Measurements from ENCODE around the gene GPC4. TPM values are rescaled to one million over a fixed set of nuclear protein-coding genes. Genes with fewer than 3 reads are reported as not detected.

GPC4 gene
- polyA plus RNA-seq, 1 donor from 2014 or later = 1.2 TPM

GRCh38 chrX:133454924-133455323 lies 39.6 kb upstream of the GPC4 start:
- Histone ChIP-seq H3K36me3 (ENCODE audit: insufficient read depth, low read length) (no peaks in the 10 kb centered on the region), H3K4me2 (ENCODE audit: low read length) (no peak overlapping the region), H3K27ac (ENCODE audit: low read length) (no peak overlapping the region), H3K9me2 (ENCODE audit: insufficient read depth, low read length) (no peaks in the 10 kb centered on the region), H3K4me3 (ENCODE audit: low read length) (no peak overlapping the region), H3K9ac (ENCODE audit: low read length) (no peak overlapping the region), H3K27me3 (ENCODE audit: insufficient read depth, low read depth, low read length) (no peaks in the 10 kb centered on the region), H3K79me2 (replicated peaks; ENCODE audit: insufficient read depth, low read length) (no peaks in the 10 kb centered on the region), H4K20me1 (ENCODE audit: insufficient read depth) (no peaks in the 10 kb centered on the region), H3K9me3 (ENCODE audit: low read length) (no peaks in the 10 kb centered on the region), H3F3A (ENCODE audit: insufficient read depth, low read length, poor library complexity, severe bottlenecking) (no peaks in the 10 kb centered on the region), H2AFZ (ENCODE audit: low read depth, low read length) (no peak overlapping the region)
- TF ChIP-seq, protein P1, sequence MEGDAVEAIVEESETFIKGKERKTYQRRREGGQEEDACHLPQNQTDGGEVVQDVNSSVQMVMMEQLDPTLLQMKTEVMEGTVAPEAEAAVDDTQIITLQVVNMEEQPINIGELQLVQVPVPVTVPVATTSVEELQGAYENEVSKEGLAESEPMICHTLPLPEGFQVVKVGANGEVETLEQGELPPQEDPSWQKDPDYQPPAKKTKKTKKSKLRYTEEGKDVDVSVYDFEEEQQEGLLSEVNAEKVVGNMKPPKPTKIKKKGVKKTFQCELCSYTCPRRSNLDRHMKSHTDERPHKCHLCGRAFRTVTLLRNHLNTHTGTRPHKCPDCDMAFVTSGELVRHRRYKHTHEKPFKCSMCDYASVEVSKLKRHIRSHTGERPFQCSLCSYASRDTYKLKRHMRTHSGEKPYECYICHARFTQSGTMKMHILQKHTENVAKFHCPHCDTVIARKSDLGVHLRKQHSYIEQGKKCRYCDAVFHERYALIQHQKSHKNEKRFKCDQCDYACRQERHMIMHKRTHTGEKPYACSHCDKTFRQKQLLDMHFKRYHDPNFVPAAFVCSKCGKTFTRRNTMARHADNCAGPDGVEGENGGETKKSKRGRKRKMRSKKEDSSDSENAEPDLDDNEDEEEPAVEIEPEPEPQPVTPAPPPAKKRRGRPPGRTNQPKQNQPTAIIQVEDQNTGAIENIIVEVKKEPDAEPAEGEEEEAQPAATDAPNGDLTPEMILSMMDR (IDR thresholded peaks at IDR 0.05; ENCODE audit: poor library complexity, severe bottlenecking) = no peak
- TF ChIP-seq MXI1 (conservative IDR thresholded peaks at IDR 0.05; ENCODE audit: poor library complexity, severe bottlenecking) (no peak), EP300 (conservative IDR thresholded peaks at IDR 0.05; ENCODE audit: poor library complexity, severe bottlenecking) (no peak)

DNA sequence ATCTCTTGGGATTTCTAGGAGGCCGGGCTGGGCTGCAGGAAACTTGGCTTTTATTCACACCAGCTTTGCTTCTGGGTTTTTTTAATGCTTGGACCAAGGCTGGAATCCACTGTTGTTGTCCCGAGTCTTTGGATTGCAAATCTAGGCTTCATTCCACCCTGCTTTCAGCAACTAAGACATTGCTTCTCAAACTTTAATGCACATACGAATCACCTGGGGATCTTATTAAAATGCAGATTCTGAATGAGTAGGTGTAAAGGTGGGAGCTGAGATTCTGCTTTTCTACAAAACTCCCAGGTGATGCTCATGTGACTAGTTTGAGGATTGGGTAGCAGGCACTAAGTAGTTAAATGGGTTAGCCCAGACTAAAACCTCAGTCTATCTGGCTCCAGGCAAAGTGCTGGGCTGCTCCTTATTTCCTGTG lies 39.2 kb upstream of the GPC4 start:
- no peaks in the 10 kb centered on the region for H4K20me1 ChIP-seq (ENCODE audit: insufficient read depth)
- H3K79me2 ChIP-seq (replicated peaks; ENCODE audit: insufficient read depth, low read length) = no peaks in the 10 kb centered on the region
- no peaks in the 10 kb centered on the region for H3K27me3 ChIP-seq (ENCODE audit: insufficient read depth, low read depth, low read length)
- no peak overlapping the region for H3K9ac ChIP-seq (ENCODE audit: low read length)
- H3K4me3 ChIP-seq (ENCODE audit: low read length) = no peak overlapping the region
- H3K36me3 ChIP-seq (ENCODE audit: insufficient read depth, low read length) = no peaks in the 10 kb centered on the region
- no peak overlapping the region for H3K27ac ChIP-seq (ENCODE audit: low read length)
- H3K4me2 ChIP-seq (ENCODE audit: low read length) = no peak overlapping the region
- H3K9me2 ChIP-seq (ENCODE audit: insufficient read depth, low read length) = no peaks in the 10 kb centered on the region
- no peaks in the 10 kb centered on the region for H3K9me3 ChIP-seq (ENCODE audit: low read length)
- TF ChIP-seq REST (IDR thresholded peaks at IDR 0.05; ENCODE audit: borderline replicate concordance) = no peak
- no peak for TF ChIP-seq SMC3 (conservative IDR thresholded peaks at IDR 0.05; ENCODE audit: poor library complexity)
- no peak for TF ChIP-seq EP300 (conservative IDR thresholded peaks at IDR 0.05; ENCODE audit: poor library complexity, severe bottlenecking)
- no peak for TF ChIP-seq EZH2 (IDR thresholded peaks at IDR 0.05; ENCODE audit: borderline replicate concordance, insufficient read depth, low read length, poor library complexity, severe bottlenecking)
- TF ChIP-seq MXI1 (conservative IDR thresholded peaks at IDR 0.05; ENCODE audit: poor library complexity, severe bottlenecking) = no peak
- no peak for TF ChIP-seq RAD21 (conservative IDR thresholded peaks at IDR 0.05)
- TF ChIP-seq, protein P1 (IDR thresholded peaks at IDR 0.05; ENCODE audit: poor library complexity, severe bottlenecking) = no peak
- TF ChIP-seq POLR2AphosphoS5 (IDR thresholded peaks at IDR 0.05) = no peak
- no peak for TF ChIP-seq TAF1 (IDR thresholded peaks at IDR 0.05; ENCODE audit: low read depth)
- H3F3A ChIP-seq (ENCODE audit: insufficient read depth, low read length, poor library complexity, severe bottlenecking) = no peaks in the 10 kb centered on the region
- H2AFZ ChIP-seq (ENCODE audit: low read depth, low read length) = no peak overlapping the region
